Psoas muscle (tissue), 8 donors: ENCODE data around the gene GPX4. TPM values are rescaled to one million over a fixed set of nuclear protein-coding genes. Genes with fewer than 3 reads are reported as not detected.

ENCODE experiments used
- ATAC-seq, 4 donors: fragments of 200-7000 bp; cut with Tn5 transposase; one replicate each; pipeline ENCODE4 v1.9.1; 2020; ENCODE audit warnings: moderate library complexity in 3 of 4, mild to moderate bottlenecking in 2 of 4
- DNase-seq, 2 donors: peaks; one replicate each; pipeline ENCODE4 v3.0.0-alpha.2; 2020
- H3K27ac ChIP-seq: fragments of 200-600 bp; one replicate; pipeline ENCODE4 v1.8.0; 2022
- H3K27me3 ChIP-seq, 3 donors: fragments of 200-600 bp in 1 of 3; one replicate each; pipeline versions ENCODE4 v1.6.1 to v1.8.0; 2013 to 2022; ENCODE audit warnings: low read length in 2 of 3, mild to moderate bottlenecking in 2 of 3, moderate library complexity in 1 of 3; ENCODE audit not compliant: insufficient read depth in 3 of 3
- H3K36me3 ChIP-seq, 2 donors: fragments of 200-600 bp in 1 of 2; one replicate each; pipeline versions ENCODE4 v1.6.1 to v1.8.0; 2013 to 2022; ENCODE audit warnings: low read depth in 1 of 2, mild to moderate bottlenecking in 1 of 2, moderate library complexity in 1 of 2; ENCODE audit not compliant: insufficient read depth in 1 of 2
- H3K4me1 ChIP-seq: fragments of 200-600 bp; one replicate; pipeline ENCODE4 v1.8.0; 2022
- H3K4me3 ChIP-seq: fragments of 200-600 bp; one replicate; pipeline ENCODE4 v1.8.0; 2022; ENCODE audit warnings: mild to moderate bottlenecking
- H3K9me3 ChIP-seq: fragments of 200-600 bp; one replicate; pipeline ENCODE4 v1.8.0; 2022
- CTCF ChIP-seq: fragments of 200-600 bp; IDR thresholded peaks from one replicate; pipeline ENCODE4 v1.8.0; 2022; ENCODE audit warnings: antibody characterized with exemption
- WGBS, 3 donors: extraction: QIAGEN DNeasy Blood & Tissue Kit; methylation state at CpG; one replicate each; pipeline versions ENCODE4 v1.1.6 to v1.1.7; 2013; 5-methylcytosine and 5-hydroxymethylcytosine counted together
- intact Hi-C, 2 donors: fragments of 100-400 bp; cut with DNase I; formaldehyde crosslinking; loops; one replicate each; pipeline versions ENCODE4 v1.11.0 to v1.14.2; 2022
- polyA plus RNA-seq, 3 donors: library from polyadenylated mRNA; stranded (reverse); fragments of 200-250 nt; gene quantifications; one replicate each; pipeline ENCODE4 v1.2.3, GENCODE V29; 2013
- total RNA-seq, 4 donors: library from RNA; stranded (reverse); fragmentation: NEBNext Ultra II Directional in 2 of 4; extraction: Animal tissue kit (Norgen Biotek cat#: 25700) in 2 of 4; gene quantifications; one replicate each; pipeline versions ENCODE4 v1.2.1 to v1.2.4, GENCODE V29; 2021 to 2023
- donor health status: healthy with polysubstance abuse.
- donor health status: DM: no; HTN: no; CAD: no; lungs with moderate emphysema.
- donor health status: Bipolar disorder and iron deficiency.
- donor health status: healthy.
- donor health status: DM: yes; HTN: yes; CAD: no.
- donor health status: DM: no; HTN: no; CAD: no.
- donor health status: DM: no; HTN: no; CAD: no.
- donor health status: DM: yes; HTN: yes; CAD: no.

Gene GPX4
- total and polyA plus RNA-seq, 7 donors: 279 to 762 (median 490) TPM

- H3K9me3 ChIP-seq: no peaks in the 10 kb centered on the region
- H3K27me3 ChIP-seq: peaks cover 0 to 5% (median 0%) of the 10 kb centered on the region in 3 donors
- TF ChIP-seq CTCF: no peak
- no peak overlapping the region for H3K4me3 ChIP-seq
- H3K36me3 ChIP-seq: no peaks in the 10 kb centered on the region
- DNase-seq: no peak
- no peak overlapping the region for H3K27ac ChIP-seq
- ATAC-seq: peak in 3 of 4 donors; percentile 17 to 41 (median 30)
- intact Hi-C loops: no loop called here
- 46 to 55% (median 48%) methylated on average over 43 to 58 of the region's 58 CpGs for WGBS, 3 donors
- H3K4me1 ChIP-seq: no peaks in the 10 kb centered on the region
Observed at GRCh38 chr19:1081301-1082164, 22.3 kb upstream of the GPX4 start.

GRCh38 chr19:1082165-1082927, 21.4 kb upstream of the GPX4 start:
- 10 to 19% (median 16%) methylated on average over 30 to 51 of the region's 51 CpGs for WGBS, 3 donors
- H3K9me3 ChIP-seq: no peaks in the 10 kb centered on the region
- peak overlapping the region; percentile 47 for H3K4me3 ChIP-seq
- H3K36me3 ChIP-seq: no peaks in the 10 kb centered on the region
- H3K27ac ChIP-seq: no peak overlapping the region
- no peak for TF ChIP-seq CTCF
- ATAC-seq: peak; percentile 73 to 82 (median 78)
- no peaks in the 10 kb centered on the region for H3K4me1 ChIP-seq
- peaks cover 0 to 5% (median 0%) of the 10 kb centered on the region in 3 donors for H3K27me3 ChIP-seq
- peak in 1 of 2 donors; percentile 81 for DNase-seq
- intact Hi-C loops: no loop called here

GRCh38 chr19:1082928-1083816, 20.6 kb upstream of the GPX4 start:
- 69 to 74% (median 73%) methylated on average over 45 to 59 of the region's 59 CpGs for WGBS, 3 donors
- DNase-seq: no peak
- H3K9me3 ChIP-seq: no peaks in the 10 kb centered on the region
- peaks cover 0 to 5% (median 0%) of the 10 kb centered on the region in 3 donors for H3K27me3 ChIP-seq
- H3K4me3 ChIP-seq: peak overlapping the region; percentile 47
- H3K4me1 ChIP-seq: no peaks in the 10 kb centered on the region
- no peak overlapping the region for H3K27ac ChIP-seq
- peaks cover under 1 to 8% of the 10 kb centered on the region in 2 donors for H3K36me3 ChIP-seq
- no peak for TF ChIP-seq CTCF
- ATAC-seq: no peak
- intact Hi-C loops: no loop called here

GRCh38 chr19:1084024-1084868, 19.5 kb upstream of the GPX4 start:
- no peak for DNase-seq
- TF ChIP-seq CTCF: no peak
- 69 to 71% (median 69%) methylated on average over 37 to 43 of the region's 43 CpGs for WGBS, 3 donors
- no peak for ATAC-seq
- intact Hi-C loops: no loop called here
- H3K36me3 ChIP-seq: peaks cover 3 to 19% of the 10 kb centered on the region in 2 donors
- H3K9me3 ChIP-seq: no peaks in the 10 kb centered on the region
- no peaks in the 10 kb centered on the region for H3K4me1 ChIP-seq
- H3K4me3 ChIP-seq: no peak overlapping the region
- H3K27ac ChIP-seq: no peak overlapping the region
- H3K27me3 ChIP-seq: peaks cover 0 to 5% (median 0%) of the 10 kb centered on the region in 3 donors
